ENCODE measurements around the gene RSPRY1. TPM values are rescaled to one million over a fixed set of nuclear protein-coding genes. Genes with fewer than 3 reads are reported as not detected.

Gene RSPRY1
- total RNA-seq, 2 donors from 2014 or later: 33.7 to 51.0 TPM

DNA sequence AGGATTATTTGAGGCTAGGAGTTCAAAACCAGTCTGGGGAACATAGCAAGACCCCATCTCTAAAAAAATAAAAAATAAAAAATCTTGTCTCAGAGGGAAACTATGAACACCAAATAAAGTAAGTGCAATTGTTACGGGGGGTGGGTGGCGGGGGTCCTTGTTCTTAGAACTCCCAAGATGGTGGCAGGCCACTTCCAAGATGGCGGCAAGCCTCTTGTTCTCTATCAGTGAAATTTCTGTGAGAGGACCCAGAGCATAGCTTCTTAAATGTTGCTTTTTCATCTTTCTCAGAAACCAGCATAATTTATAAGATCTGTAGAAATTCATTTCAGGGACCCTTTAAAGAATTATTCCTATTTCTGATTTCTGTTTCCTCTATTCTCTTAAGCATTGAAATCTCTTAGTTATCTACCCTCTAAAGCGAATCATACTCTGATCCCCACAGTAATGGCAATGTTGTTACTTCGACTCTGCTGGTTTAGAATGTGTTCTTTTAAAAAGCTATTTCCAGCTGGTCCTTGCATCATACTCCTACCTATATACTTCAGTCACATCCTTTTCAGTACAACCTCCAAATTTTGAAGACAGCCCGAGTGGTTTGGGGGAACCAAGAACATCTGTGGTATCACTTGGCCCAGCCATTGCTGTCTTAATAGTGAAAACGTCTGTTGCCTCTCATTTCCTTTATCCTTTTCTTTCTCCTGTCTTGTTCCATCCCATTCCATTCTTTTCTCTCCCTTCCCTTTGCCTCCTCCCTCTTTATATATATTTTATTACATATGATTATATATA, 16.2 kb downstream of the RSPRY1 start:
- no peak overlapping the region for H3K4me3 ChIP-seq
- H3K27me3 ChIP-seq: no peaks in the 10 kb centered on the region
- peaks cover 9% of the 10 kb centered on the region for H3K36me3 ChIP-seq
- TF ChIP-seq, protein P1, sequence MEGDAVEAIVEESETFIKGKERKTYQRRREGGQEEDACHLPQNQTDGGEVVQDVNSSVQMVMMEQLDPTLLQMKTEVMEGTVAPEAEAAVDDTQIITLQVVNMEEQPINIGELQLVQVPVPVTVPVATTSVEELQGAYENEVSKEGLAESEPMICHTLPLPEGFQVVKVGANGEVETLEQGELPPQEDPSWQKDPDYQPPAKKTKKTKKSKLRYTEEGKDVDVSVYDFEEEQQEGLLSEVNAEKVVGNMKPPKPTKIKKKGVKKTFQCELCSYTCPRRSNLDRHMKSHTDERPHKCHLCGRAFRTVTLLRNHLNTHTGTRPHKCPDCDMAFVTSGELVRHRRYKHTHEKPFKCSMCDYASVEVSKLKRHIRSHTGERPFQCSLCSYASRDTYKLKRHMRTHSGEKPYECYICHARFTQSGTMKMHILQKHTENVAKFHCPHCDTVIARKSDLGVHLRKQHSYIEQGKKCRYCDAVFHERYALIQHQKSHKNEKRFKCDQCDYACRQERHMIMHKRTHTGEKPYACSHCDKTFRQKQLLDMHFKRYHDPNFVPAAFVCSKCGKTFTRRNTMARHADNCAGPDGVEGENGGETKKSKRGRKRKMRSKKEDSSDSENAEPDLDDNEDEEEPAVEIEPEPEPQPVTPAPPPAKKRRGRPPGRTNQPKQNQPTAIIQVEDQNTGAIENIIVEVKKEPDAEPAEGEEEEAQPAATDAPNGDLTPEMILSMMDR (IDR thresholded peaks at IDR 0.05): no peak
- no peaks in the 10 kb centered on the region for H3K4me1 ChIP-seq
- H3K9me3 ChIP-seq: no peaks in the 10 kb centered on the region
- intact Hi-C loops (cut with DNase I): no loop called here
- no peak overlapping the region for H3K27ac ChIP-seq
- no peak for DNase-seq
- H3K9ac ChIP-seq (ENCODE audit: low read depth in 2 of 2, low read length in 2 of 2): no peak overlapping the region

- no peaks in the 10 kb centered on the region for H3K27me3 ChIP-seq
- H3K36me3 ChIP-seq: peaks cover 9% of the 10 kb centered on the region
- no peak overlapping the region for H3K27ac ChIP-seq
- no peaks in the 10 kb centered on the region for H3K9me3 ChIP-seq
- H3K4me3 ChIP-seq: no peak overlapping the region
- no peak overlapping the region for H3K9ac ChIP-seq (ENCODE audit: low read depth in 2 of 2, low read length in 2 of 2)
- intact Hi-C loops (cut with DNase I): no loop called here
- no peaks in the 10 kb centered on the region for H3K4me1 ChIP-seq
- DNase-seq: no peak
- TF ChIP-seq, protein P1 (IDR thresholded peaks at IDR 0.05): no peak
Observed at GRCh38 chr16:57203451-57203850, 17.3 kb downstream of the RSPRY1 start.

DNA sequence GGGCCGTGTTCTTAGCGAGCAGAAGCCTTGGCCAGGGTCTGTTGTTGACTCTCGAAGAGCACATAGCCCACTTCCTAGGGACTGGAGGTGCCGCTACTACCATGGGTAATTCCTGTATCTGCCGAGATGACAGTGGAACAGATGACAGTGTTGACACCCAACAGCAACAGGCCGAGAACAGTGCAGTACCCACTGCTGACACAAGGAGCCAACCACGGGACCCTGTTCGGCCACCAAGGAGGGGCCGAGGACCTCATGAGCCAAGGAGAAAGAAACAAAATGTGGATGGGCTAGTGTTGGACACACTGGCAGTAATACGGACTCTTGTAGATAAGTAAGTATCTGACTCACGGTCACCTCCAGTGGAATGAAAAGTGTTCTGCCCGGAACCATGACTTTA, 18.5 kb downstream of the RSPRY1 start:
- no peaks in the 10 kb centered on the region for H3K4me1 ChIP-seq
- H3K36me3 ChIP-seq: peaks cover 9% of the 10 kb centered on the region
- intact Hi-C loops (cut with DNase I): no loop called here
- TF ChIP-seq, protein P1 (IDR thresholded peaks at IDR 0.05): no peak
- no peaks in the 10 kb centered on the region for H3K27me3 ChIP-seq
- no peak overlapping the region for H3K4me3 ChIP-seq
- no peak overlapping the region for H3K27ac ChIP-seq
- H3K9ac ChIP-seq (ENCODE audit: low read depth in 2 of 2, low read length in 2 of 2): no peak overlapping the region
- H3K9me3 ChIP-seq: no peaks in the 10 kb centered on the region
- no peak for DNase-seq

DNA sequence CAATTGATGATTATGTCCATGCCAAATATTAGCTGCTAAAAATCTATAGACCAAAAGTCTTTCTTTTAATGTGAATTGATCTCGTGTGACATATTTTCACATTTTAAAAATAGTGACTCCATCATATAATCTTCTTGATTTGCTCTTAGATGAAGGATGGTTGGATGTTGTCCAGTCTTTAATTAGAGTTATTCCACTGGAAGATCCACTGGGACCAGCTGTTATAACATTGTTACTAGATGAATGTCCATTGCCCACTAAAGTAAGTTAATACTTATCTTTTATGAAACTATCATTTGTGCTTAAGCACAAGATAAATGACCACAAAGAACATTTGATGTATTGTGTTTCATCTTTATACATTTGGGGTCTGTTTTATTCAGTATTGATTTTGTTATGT, 22.8 kb downstream of the RSPRY1 start:
- intact Hi-C loops (cut with DNase I): no loop called here
- Histone ChIP-seq H3K4me3 (no peak overlapping the region), H3K36me3 (peaks cover 19% of the 10 kb centered on the region), H3K9ac (ENCODE audit: low read depth in 2 of 2, low read length in 2 of 2) (no peak overlapping the region), H3K27ac (no peak overlapping the region), H3K9me3 (no peaks in the 10 kb centered on the region), H3K27me3 (no peaks in the 10 kb centered on the region), H3K4me1 (no peaks in the 10 kb centered on the region)
- DNase-seq: no peak
- TF ChIP-seq, protein P1 (IDR thresholded peaks at IDR 0.05): no peak

- Histone ChIP-seq H3K9me3 (no peaks in the 10 kb centered on the region), H3K36me3 (peaks cover 21% of the 10 kb centered on the region), H3K9ac (ENCODE audit: low read depth in 2 of 2, low read length in 2 of 2) (no peak overlapping the region), H3K4me1 (no peaks in the 10 kb centered on the region), H3K4me3 (no peak overlapping the region), H3K27ac (no peak overlapping the region), H3K27me3 (no peaks in the 10 kb centered on the region)
- intact Hi-C loops (cut with DNase I): no loop called here
- TF ChIP-seq, protein P1 (IDR thresholded peaks at IDR 0.05): no peak
- DNase-seq: no peak
Observed at GRCh38 chr16:57209780-57210179, 23.7 kb downstream of the RSPRY1 start.
